Measurements from ENCODE around the gene EIF2A. TPM values are rescaled to one million over a fixed set of nuclear protein-coding genes. Genes with fewer than 3 reads are reported as not detected.

Gene EIF2A
- polyA plus RNA-seq, 1 of the 3 experiments (the other 2 are of a cell fraction), result 67.0 TPM

DNA sequence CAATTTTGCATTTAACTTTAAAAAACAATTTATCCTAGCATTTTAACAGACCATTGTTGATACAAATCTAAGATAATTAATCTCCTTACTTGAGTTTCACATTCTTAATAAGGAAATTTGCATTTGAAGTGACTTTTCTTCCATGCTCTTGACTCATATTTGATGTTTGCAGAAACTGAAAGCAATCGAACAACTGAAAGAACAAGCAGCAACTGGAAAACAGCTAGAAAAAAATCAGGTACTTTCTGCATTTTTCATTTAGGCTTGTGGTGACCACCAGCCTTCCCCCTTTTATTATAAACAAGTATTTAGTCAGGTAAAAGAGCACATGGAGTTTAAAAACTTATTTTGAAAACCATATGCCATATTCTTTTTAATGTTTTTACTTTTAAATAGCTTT, 36.4 kb downstream of the EIF2A start:
- no peaks in the 10 kb centered on the region; a peak in 1 of 4 replicates for H3K4me1 ChIP-seq (ENCODE audit: control insufficient read depth in 1 of 2, insufficient read depth in 2 of 2, low read depth in 1 of 2, low read length in 1 of 2)
- no peaks in the 10 kb centered on the region for H3K9me2 ChIP-seq
- TF ChIP-seq NRF1 (IDR thresholded peaks at IDR 0.05; ENCODE audit: low read depth, low read length), result no peak
- no peak for TF ChIP-seq CHD2 (IDR thresholded peaks at IDR 0.05; ENCODE audit: low read length, partially characterized antibody)
- no peak for TF ChIP-seq TAF1 (IDR thresholded peaks at IDR 0.05; ENCODE audit: borderline replicate concordance, low read depth, low read length)
- TF ChIP-seq, protein P1, sequence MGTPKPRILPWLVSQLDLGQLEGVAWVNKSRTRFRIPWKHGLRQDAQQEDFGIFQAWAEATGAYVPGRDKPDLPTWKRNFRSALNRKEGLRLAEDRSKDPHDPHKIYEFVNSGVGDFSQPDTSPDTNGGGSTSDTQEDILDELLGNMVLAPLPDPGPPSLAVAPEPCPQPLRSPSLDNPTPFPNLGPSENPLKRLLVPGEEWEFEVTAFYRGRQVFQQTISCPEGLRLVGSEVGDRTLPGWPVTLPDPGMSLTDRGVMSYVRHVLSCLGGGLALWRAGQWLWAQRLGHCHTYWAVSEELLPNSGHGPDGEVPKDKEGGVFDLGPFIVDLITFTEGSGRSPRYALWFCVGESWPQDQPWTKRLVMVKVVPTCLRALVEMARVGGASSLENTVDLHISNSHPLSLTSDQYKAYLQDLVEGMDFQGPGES (IDR thresholded peaks at IDR 0.05; ENCODE audit: low read depth, low read length), result no peak
- no peak for TF ChIP-seq GATA2 (CRISPR knock-in tag; IDR thresholded peaks at IDR 0.05)
- TF ChIP-seq RXRA (IDR thresholded peaks at IDR 0.05; ENCODE audit: borderline replicate concordance, low read depth), result no peak
- no peak for TF ChIP-seq JUND (IDR thresholded peaks at IDR 0.05)
- no peak for TF ChIP-seq EP300 (IDR thresholded peaks at IDR 0.05; ENCODE audit: borderline replicate concordance in 1 of 2, low read depth in 1 of 2, low read length in 1 of 2)
- TF ChIP-seq SMC3 (IDR thresholded peaks at IDR 0.05; ENCODE audit: low read depth, low read length), result no peak
- TF ChIP-seq MEF2A (IDR thresholded peaks at IDR 0.05; ENCODE audit: borderline replicate concordance, low read depth), result no peak
- TF ChIP-seq, protein P2, sequence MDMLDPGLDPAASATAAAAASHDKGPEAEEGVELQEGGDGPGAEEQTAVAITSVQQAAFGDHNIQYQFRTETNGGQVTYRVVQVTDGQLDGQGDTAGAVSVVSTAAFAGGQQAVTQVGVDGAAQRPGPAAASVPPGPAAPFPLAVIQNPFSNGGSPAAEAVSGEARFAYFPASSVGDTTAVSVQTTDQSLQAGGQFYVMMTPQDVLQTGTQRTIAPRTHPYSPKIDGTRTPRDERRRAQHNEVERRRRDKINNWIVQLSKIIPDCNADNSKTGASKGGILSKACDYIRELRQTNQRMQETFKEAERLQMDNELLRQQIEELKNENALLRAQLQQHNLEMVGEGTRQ (IDR thresholded peaks at IDR 0.05; ENCODE audit: borderline replicate concordance, low read depth, low read length), result no peak
- no peak for TF ChIP-seq TCF12 (IDR thresholded peaks at IDR 0.05)
- TF ChIP-seq SIN3A (IDR thresholded peaks at IDR 0.05; ENCODE audit: borderline replicate concordance, low read depth, low read length), result no peak
- no peak for TF ChIP-seq FOXM1 (IDR thresholded peaks at IDR 0.05; ENCODE audit: low read depth)
- no peak for TF ChIP-seq MXI1 (IDR thresholded peaks at IDR 0.05; ENCODE audit: low read depth, low read length)
- no peak for TF ChIP-seq RCOR1 (IDR thresholded peaks at IDR 0.05; ENCODE audit: low read length)
- no peak for TF ChIP-seq EZH2phosphoT487 (IDR thresholded peaks at IDR 0.05; ENCODE audit: borderline replicate concordance, low read depth)
- no peak for TF ChIP-seq GABPA (IDR thresholded peaks at IDR 0.05; ENCODE audit: low read depth)
- TF ChIP-seq FOSL2 (IDR thresholded peaks at IDR 0.05; ENCODE audit: borderline replicate concordance, low read depth), result no peak
- TF ChIP-seq RAD21 (IDR thresholded peaks at IDR 0.05; ENCODE audit: low read length), result no peak
- H3K4me3 ChIP-seq (ENCODE audit: low read depth in 2 of 2, low read length in 1 of 2), result no peak overlapping the region
- no peak overlapping the region for H2AFZ ChIP-seq (ENCODE audit: low read depth)
- H3K79me2 ChIP-seq (ENCODE audit: insufficient read depth), result peaks cover 8% of the 10 kb centered on the region; the same call in 1 of the 2 replicates
- CTCF ChIA-PET, result no interaction called here
- peaks cover 29% of the 10 kb centered on the region for H3F3A ChIP-seq (replicated peaks; ENCODE audit: insufficient read depth)
- no peaks in the 10 kb centered on the region for H3K27me3 ChIP-seq (ENCODE audit: insufficient read depth)
- WGBS (ENCODE audit: low lambda C conversion rate), result 84% methylated on average over 1 of the region's 1 CpG
- no peaks in the 10 kb centered on the region for H4K20me1 ChIP-seq (ENCODE audit: insufficient read depth)
- H3K9ac ChIP-seq, result no peak overlapping the region
- no peak for DNase-seq
- POLR2A ChIA-PET, result no interaction called here
- H3K4me2 ChIP-seq, result no peak overlapping the region
- H3K27ac ChIP-seq (ENCODE audit: low read depth in 2 of 2, low read length in 1 of 2), result no peak overlapping the region
- no peaks in the 10 kb centered on the region for H3K9me3 ChIP-seq
- peaks cover 60 to 72% of the 10 kb centered on the region in 2 experiments for H3K36me3 ChIP-seq (replicated peaks in 1 of 2; ENCODE audit: control insufficient read depth in 1 of 2, insufficient read depth in 2 of 2, low read length in 1 of 2)

Data from SK-N-SH (cell line).